ENCODE data around the gene MAMDC4. TPM values are rescaled to one million over a fixed set of nuclear protein-coding genes. Genes with fewer than 3 reads are reported as not detected.
"Not testable (repeated sequence)": the region's sequence is repeated elsewhere in the genome, so short reads cannot be mapped to it uniquely, and the experiment has no call there.

Gene MAMDC4
- total RNA-seq, 1 donor from 2014 or later, result 1.6 TPM

GRCh38 chr9:136860529-136860928 is 8.4 kb downstream of the MAMDC4 start:
- no peak for DNase-seq (ENCODE audit: low spot score)

DNA sequence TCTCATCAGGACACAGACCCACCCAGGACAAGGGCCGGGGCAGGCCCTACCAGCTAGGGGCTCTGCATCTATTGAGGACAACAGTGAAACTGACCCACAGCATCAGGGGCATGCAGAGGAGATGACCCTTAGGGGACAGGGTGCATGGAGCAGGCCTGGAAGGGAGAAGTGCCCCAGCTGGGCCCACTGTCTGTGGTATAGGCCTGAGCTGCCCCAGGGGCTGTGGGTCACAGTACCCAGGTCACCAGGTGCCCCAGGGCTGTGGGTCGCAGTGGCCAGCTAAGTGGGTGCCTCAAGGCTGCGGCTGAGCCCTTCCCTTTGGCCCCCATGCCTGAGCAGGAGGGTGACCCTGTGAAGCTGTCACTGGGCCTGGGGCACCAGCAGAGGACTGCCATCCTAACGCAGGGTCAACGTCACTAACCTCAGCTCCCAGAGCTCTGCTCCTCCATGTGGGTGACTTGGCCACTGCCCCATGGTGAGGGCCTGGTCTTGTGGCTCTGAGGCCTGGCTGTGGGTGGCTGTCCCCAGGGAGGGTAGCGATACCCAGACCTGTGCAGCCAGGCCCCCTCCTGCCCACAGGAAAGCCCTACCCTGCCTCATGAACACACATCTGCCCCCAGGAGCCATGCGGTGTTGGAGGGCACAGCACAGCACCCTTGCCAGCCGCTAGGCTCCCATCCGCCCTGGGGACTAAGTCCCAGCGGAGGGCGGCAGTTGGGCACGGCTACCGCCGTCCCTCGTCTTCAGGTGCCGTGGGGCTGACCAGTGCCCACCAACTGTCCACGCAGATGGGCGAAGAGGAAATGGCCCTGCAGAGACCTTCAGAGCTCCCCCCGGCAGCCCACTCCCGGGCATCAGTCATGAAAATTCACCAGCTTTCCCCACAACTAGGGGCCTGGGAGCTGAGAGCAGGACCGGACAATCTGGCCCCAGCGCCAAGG is 9.1 kb downstream of the MAMDC4 start:
- no peak for DNase-seq (ENCODE audit: low spot score)

DNA sequence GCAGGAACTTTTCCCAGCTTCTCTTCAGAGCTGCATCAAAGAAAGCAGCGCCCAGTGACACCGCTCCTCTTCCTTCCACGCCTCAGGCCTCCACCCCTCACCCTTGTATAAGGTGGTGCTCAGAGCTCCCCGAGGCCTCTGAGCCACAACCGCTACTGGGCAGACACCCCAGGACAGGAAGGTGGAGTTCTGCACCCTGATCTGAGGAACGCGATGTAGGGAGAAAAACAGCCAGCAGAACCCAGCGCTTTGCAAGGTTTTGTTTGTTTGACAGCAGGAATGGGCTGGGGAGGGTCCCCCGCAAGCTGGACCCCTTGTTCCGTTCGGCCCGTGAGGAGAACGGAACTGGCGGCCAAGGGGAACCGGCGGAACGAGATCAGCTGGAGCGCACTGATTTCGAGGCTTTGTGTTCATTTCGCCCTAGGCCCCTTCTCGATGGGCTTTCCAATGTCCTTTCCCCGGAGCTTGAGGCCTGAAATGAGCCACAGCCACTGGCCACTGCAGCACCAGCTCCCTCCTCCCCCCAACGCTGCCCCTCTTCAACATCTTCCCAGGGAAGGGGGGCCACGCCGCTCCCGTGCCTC is 9.8 kb downstream of the MAMDC4 start:
- DNase-seq (ENCODE audit: low spot score), result no peak

- no peak for DNase-seq (ENCODE audit: low spot score)
Observed at GRCh38 chr9:136862849-136863622, 10.9 kb downstream of the MAMDC4 start.

DNA sequence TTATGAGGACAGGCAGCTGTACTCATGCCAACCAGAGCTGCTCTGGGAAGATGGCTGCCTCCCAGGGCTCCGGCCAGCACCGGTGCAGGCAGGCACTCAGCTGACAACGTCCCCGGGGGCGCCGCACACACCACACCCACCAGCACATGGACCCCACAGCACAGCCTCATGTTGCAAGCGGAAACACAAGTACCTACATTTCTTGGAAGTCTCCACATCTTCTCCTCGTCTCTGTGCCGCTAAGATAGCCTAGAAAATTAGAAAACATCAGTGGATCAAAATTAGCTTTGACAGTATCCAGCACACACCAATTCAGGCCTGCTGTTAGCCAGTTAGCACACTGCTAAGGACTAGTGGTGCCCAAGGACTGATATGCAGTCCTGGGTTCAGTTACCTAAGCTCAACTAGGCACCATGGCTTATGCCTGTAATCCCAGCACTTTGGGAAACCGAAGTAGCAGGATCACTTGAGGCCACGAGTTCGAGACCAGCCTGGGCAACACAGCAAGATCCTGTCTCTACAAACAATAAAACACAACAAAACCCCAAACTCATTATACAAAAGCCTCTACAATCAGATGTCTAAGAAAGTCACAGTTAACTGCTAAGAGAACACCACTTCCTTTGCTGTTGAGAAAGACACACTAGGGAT is 11.6 kb downstream of the MAMDC4 start:
- DNase-seq (ENCODE audit: low spot score), result no peak

- no peak for DNase-seq (ENCODE audit: low spot score)
Observed at GRCh38 chr9:136865041-136865767, 13.1 kb downstream of the MAMDC4 start.

DNA sequence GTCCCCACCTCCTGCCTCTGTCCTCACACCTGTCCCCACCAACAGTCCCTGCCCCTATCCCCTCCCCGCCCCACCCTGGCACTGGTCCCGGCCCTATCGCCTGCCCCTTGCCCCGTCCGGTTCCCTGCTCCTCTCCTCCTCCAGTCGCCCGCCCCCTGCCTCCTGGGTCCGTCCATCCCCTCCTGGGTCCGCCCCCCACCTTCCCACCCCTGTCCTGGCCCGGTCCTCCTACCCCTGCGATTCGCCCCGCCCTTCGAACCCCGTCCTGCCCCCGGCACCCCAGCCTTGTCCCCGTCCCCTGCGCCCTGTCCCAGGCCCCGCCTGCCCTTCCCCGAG is 13.6 kb downstream of the MAMDC4 start:
- DNase-seq (ENCODE audit: low spot score), result no peak

- not testable (repeated sequence) for DNase-seq (ENCODE audit: low spot score)
Observed at GRCh38 chr9:136866898-136867421, 14.8 kb downstream of the MAMDC4 start.

GRCh38 chr9:136867480-136867879 is 15.3 kb downstream of the MAMDC4 start:
- no peak for DNase-seq (ENCODE audit: low spot score)

DNA sequence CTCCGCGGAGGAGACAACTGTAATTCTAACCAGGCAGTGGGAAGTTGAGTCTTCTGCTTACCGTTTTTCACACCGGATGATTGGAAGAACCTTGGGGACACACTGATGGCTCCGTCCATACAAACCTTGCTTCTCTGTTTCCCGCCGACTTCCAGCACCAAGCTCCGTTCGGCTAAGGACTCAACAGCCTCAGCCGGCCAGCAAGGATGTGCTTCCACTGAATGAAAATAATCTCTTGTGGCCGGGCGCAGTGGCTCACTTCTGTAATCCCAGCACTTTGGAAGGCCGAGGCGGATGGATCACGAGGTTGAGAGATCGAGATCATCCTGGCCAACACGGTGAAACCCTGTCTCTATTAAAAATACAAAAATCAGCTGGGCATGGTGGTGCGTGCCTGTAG is 15.8 kb downstream of the MAMDC4 start:
- no peak for DNase-seq (ENCODE audit: low spot score)

GRCh38 chr9:136868644-136869043 is 16.5 kb downstream of the MAMDC4 start:
- DNase-seq (ENCODE audit: low spot score), result no peak

DNA sequence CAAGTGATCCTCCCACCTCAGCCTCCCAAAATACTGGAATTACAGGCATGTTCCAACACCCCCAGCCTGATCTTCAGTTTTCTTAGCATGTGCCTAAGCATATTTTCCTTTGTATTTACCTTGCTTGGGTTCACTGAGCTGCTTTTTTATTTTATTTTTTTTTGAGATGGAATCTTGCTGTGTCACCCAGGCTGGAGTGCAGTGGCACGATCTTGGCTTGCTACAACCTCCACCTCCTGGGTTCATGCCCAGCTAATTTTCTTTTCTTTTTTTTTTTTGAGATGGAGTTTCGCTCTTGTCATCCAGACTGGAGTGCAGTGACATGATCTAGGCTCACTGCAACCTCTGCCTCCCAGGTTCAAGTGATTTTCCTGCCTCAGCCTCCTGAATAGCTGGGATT is 17.5 kb downstream of the MAMDC4 start:
- DNase-seq (ENCODE audit: low spot score), result not testable (repeated sequence)

- DNase-seq (ENCODE audit: low spot score), result no peak
Observed at GRCh38 chr9:136875155-136875554, 23.0 kb downstream of the MAMDC4 start.

DNA sequence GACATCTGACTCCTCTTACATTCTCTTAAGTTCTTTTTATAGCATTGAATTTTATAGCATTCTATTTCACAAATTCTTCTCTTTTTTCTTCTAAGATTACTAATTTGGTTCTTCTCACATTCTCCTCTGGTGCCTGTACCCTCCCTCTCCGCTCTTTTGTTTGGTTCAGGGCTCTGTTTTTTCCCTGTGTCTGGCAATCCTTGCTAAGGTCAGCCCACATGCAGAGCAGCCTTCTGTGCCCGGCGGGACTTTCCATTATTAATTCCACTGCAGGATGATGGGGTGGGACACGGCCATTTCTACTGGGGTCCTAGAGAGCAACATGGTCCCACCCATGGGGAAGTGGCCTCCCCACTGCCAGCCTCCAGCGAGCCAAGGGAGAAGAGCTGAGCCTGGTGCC is 24.3 kb downstream of the MAMDC4 start:
- no peak for DNase-seq (ENCODE audit: low spot score)

DNA sequence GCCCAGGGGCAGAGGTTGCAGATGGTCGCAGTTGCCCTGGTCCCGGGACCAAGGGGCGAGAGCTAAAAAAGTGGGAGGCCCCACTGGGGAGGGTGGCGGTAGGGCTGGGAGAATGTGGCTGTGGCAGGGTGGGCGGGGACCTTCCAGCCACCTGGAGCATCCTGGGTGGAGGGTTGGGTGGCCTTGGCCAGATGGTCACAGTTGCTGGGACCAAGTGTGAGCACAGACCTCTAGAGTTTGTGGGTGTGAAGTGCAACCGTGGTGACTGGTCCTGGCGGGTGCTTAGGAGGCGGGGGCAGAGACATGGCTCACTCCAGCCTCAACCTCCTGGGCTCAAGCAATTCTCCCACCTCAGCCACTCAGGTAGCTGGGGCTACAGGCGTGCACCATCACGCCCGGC is 28.5 kb downstream of the MAMDC4 start:
- DNase-seq (ENCODE audit: low spot score), result no peak

GRCh38 chr9:136881691-136882108 is 29.6 kb downstream of the MAMDC4 start:
- no peak for DNase-seq (ENCODE audit: low spot score)

DNA sequence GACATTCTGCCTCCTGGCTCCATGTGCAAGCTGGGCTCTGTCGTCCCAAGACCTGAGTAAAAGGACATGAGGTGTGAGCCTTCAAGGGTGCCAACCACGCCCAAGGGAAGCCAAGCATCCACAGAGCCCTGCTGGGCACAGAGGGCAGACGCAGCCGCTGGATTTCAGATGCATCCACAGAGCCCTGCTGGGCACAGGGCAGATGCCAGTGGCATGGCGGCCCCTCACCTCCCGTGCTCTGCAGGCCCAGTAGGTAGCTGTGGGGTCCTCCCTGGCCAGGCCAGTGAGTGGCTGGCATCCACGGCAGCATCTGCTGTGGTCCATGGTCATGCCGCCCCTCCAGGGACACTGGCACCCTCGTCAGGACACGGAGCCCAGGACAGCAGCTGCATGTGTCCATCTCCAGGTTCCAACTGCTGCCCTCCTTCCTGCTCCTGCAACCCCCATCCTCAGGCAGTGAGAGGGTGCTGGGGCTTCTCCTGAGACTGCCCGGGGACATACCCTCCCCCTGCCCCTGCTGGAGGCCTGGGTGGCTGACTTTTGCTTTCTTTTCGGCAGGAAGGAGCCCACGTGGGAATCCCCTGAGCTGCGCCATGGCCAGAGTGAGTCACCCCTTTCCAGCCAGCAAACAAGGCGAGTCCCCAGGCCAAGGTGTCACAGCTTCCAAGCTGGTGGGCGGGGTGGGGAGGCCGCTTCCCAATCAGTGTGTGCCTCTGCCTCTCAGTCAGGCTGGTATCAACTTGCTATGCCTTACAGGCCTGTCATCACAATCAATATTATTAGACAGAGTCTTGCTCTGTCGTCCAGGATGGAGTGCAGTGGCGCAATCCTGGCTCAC is 30.2 kb downstream of the MAMDC4 start:
- no peak for DNase-seq (ENCODE audit: low spot score)

GRCh38 chr9:136882947-136883283 is 30.8 kb downstream of the MAMDC4 start:
- not testable (repeated sequence) for DNase-seq (ENCODE audit: low spot score)

DNA sequence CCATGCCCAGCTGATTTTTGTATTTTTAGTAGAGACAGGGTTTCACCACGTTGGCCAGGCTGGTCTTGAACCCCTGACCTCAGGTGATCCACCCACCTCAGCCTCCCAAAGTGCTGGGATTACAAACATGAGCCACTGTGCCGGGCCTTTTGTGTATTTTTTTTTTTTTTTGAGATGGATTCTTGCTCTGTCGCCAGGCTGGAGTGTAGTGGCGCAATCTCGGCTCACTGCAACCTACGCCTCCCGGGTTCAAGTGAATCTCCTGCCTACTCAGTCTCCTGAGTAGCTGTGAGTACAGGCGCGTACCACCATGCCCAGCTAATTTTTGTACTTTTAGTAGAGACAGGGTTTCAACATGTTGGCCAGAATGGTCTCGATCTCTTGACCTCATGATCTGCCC is 31.5 kb downstream of the MAMDC4 start:
- not testable (repeated sequence) for DNase-seq (ENCODE audit: low spot score)

Measured in mesenteric fat pad (tissue), 1 donor.